GM18526 (cell line): Measurements from ENCODE around the gene PTGES2.

Experiments
- POLR2A ChIP-seq: IDR thresholded peaks from 3 replicates; pipeline ENCODE4 v1.6.1; 2011; ENCODE audit not compliant: insufficient read length; ENCODE audit errors: extremely low read depth

The PTGES2 gene

DNA sequence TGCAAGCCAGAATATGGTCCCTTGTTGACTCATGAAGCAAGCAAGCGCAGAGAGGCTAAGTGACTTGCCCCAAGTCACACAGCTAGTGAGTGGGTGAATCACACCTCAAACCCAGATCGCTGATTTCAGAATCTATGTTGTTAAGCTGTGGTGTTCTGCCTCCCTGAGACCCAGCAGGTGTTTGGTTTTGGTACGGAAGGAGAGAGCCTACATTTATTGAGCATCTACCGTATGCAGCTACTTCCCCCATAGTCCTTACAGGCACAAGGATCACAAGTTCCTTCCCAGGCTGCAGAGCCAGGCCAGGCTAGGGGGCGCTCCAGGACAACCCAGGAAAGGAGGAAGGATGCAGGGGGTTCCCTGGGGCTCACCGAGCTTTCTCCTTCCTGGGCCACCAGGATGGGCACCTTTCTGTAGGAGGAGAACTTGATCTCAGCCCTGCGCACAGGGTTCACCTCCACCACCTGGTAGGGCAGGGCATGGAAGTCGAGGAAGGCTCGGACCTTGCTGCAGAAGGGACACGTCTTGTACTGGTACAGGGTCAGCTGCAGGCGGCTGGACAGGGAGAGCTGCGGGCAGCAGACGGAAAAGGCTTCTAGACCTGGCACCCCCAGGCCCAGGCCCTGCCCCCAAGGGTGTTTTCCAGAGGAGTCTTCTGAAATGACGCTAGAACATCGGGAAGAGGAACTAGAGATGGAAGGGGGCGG lies 2.5 kb downstream of the PTGES2 start:
- TF ChIP-seq POLR2A: no peak

GRCh38 chr9:128124451-128124850 lies 3.1 kb downstream of the PTGES2 start:
- TF ChIP-seq POLR2A: no peak

- TF ChIP-seq POLR2A: no peak
Measured at GRCh38 chr9:128123451-128124080, 4.0 kb downstream of the PTGES2 start.

- no peak for TF ChIP-seq POLR2A
Measured at GRCh38 chr9:128122809-128123175, 4.7 kb downstream of the PTGES2 start.

DNA sequence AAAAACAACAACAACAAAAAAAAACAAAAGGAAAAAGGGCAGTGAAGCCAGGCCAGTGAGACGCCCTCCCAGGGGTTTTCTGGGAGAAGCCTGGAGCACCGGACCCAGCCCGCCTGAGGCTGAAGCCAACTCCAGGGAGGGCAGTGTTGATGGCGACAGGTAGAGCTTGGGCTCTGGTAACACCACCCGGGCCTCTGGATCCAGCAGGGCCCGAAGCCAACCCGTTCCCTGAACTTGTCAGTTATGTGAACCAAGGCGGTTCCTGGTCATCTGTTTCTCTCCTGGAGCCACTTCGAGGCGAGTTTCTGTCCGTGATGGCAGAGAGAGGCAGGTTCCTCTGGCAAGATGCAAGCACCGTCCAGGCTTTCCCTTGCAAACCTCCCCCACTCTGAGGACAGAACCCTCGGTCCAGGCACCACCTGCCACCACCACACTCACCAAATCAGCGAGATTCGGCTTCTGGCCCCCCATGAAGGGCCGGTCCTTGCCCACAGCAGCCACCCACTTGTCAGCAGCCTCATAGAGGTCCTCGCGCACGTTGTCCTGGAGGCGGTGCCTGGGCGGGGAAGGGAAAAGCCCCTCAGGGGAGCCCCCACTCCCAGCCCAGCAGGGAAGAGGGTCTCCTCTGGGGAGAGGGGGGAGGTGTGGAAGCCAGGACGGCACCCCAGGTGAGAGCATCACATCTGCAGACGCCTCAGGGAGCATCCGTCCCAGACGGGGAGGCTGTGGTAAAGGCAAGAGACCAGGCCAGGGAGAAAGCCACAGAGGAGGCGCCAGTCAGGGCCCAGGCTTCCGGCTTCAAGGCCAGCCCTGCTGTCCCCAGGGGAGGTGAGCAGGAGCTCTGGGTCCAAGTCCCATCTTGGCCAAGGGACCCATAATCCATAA lies 5.4 kb downstream of the PTGES2 start:
- TF ChIP-seq POLR2A: no peak

DNA sequence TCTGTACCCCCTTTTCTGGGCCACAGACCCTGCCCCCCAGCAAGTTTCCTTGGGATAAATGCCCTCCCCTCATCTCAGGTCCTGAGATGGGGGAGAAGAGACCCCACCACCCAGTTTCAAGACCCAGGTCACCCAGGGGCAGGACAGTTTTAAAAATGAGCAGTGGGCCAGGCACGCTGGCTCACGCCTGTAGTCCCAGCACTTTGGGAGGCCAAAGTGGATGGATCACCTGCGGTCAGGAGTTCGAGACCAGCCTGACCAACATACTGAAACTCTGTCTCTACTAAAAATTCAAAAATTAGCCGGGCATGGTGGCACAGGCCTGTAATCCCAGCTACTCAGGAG lies 6.1 kb downstream of the PTGES2 start:
- TF ChIP-seq POLR2A: no peak

- no peak for TF ChIP-seq POLR2A
Measured at GRCh38 chr9:128120741-128121465, 6.6 kb downstream of the PTGES2 start.

DNA sequence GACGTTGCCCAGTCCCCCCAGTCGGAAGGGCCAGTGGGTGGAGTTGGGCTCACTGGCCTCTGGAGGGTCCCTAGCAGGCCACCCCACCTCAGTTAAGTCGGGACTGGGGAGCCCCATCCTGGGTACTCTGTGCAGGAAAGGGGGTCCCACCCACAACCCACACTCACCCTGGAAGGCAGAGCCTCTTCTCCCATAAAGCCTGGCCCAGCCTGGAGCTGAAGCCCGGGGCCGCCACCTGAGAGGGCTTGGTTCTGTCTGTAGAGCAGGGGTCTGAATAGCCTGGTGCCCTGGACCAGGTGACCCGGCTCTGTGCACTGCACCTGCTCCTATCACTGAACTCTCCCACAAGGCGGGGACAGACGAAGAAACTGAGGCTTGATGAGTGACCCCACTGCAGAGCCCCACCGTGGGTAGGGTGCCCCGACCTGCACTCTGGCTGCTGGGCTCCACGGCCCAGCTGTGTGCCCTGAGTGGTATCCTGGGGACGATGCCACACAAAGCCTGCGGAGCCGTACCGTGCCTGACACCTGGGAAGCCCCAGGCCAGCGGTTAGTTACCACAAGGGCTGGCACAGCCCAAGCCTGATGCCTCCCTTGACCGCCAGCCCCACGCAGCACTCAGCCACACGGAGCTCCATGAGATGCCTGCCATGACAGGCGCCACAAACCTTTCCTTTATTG lies 7.3 kb downstream of the PTGES2 start:
- no peak for TF ChIP-seq POLR2A

- TF ChIP-seq POLR2A: no peak
Measured at GRCh38 chr9:128118971-128119665, 8.4 kb downstream of the PTGES2 start.

DNA sequence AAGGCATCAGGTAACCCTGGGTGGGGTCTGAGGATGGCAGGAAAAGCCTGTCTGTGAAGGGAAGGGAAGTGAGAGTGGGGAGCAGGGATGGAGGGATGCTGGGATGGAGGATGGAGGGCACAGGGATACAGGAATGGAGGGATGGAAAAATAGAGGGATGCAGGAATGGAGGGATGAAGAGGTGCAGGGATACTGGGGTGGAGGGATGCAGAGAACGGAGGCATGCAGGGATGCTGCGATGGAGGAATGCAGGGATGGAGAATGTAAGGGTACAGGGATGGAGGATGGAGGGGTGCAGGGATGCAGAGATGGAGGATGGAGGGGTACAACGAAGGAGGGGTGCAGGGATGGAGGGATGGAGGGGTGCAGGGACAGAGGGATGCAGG lies 9.1 kb downstream of the PTGES2 start:
- no peak for TF ChIP-seq POLR2A

GRCh38 chr9:128117613-128118471 lies 9.7 kb downstream of the PTGES2 start:
- TF ChIP-seq POLR2A: no peak

- no peak for TF ChIP-seq POLR2A
Measured at GRCh38 chr9:128116104-128117083, 11.1 kb downstream of the PTGES2 start.
